Astrocyte of the spinal cord (primary cell): Measurements from ENCODE around the gene ALKBH5.

Experiments
- DNase-seq: peaks from one replicate; pipeline ENCODE4 v3.0.0; 2011; ENCODE audit warnings: low read depth, low spot score
- H3K4me3 ChIP-seq: 2 replicates; pipeline ENCODE4 v1.5.1; 2011; ENCODE audit warnings: low read depth, mild to moderate bottlenecking, low read length, moderate library complexity
- in situ Hi-C: cut with HindIII; loops from 2 replicates; pipeline ENCODE4 v1.10.0; 2017; ENCODE audit warnings: low sequenced_read_pairs
- TF ChIP-seq, protein P1 (sequence below): IDR thresholded peaks from 2 replicates; pipeline ENCODE4 v1.5.1; 2012; ENCODE audit warnings: low read depth, mild to moderate bottlenecking, low read length, inconsistent platforms

ALKBH5 gene

DNA sequence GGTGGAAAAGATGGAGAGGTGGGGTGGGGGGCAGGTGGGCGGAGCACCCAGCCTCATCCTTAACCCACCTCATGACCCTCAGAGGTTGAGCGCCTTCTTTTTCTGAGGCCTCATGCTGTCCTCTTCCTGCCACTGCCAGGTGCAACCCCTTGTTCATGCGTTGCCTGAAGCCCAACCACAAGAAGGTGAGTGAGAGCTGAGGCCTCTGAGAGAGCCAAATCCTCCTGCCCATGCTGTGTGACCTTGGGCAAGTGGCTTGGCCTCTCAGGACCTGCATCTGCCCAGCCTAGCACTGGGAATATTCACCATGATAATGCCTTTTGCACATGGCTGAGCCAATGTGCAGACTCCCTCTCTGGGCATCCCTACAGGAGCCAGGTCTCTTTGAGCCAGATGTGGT is 43.0 kb upstream of the ALKBH5 start:
- in situ Hi-C loops = no loop called here
- no peak overlapping the region for H3K4me3 ChIP-seq
- TF ChIP-seq, protein P1, sequence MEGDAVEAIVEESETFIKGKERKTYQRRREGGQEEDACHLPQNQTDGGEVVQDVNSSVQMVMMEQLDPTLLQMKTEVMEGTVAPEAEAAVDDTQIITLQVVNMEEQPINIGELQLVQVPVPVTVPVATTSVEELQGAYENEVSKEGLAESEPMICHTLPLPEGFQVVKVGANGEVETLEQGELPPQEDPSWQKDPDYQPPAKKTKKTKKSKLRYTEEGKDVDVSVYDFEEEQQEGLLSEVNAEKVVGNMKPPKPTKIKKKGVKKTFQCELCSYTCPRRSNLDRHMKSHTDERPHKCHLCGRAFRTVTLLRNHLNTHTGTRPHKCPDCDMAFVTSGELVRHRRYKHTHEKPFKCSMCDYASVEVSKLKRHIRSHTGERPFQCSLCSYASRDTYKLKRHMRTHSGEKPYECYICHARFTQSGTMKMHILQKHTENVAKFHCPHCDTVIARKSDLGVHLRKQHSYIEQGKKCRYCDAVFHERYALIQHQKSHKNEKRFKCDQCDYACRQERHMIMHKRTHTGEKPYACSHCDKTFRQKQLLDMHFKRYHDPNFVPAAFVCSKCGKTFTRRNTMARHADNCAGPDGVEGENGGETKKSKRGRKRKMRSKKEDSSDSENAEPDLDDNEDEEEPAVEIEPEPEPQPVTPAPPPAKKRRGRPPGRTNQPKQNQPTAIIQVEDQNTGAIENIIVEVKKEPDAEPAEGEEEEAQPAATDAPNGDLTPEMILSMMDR = no peak
- DNase-seq = no peak

DNA sequence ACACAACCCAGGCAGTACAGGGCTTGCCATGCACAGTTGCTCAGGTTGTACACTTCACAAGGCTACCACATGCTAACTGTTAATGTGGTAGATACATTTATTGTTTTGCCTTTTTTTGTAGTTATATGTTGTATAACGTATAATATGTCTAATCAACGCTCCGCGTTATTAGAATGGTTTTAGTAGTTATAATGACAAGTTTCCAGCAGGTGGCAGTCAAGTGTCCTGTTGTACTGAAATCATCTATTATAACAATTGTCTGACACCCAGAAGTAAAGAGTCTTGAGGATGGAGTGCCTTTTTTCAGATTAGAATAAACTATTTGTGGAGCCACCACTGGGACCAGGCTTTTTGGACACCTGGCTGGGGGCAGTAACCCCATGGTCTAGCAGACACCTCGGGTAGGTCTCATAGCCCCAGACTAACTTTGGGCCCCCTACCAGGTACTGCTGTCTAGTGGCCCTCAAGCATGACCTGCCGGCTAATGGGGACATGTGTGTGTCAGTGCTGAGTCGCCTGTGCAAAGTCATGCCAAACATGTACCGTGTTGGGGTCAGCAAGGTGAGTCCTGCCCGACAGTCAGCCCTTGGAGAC is 42.3 kb upstream of the ALKBH5 start:
- TF ChIP-seq, protein P1 = peak; percentile 48
- no peak overlapping the region for H3K4me3 ChIP-seq
- in situ Hi-C loops = no loop called here
- peak; percentile 58 for DNase-seq

DNA sequence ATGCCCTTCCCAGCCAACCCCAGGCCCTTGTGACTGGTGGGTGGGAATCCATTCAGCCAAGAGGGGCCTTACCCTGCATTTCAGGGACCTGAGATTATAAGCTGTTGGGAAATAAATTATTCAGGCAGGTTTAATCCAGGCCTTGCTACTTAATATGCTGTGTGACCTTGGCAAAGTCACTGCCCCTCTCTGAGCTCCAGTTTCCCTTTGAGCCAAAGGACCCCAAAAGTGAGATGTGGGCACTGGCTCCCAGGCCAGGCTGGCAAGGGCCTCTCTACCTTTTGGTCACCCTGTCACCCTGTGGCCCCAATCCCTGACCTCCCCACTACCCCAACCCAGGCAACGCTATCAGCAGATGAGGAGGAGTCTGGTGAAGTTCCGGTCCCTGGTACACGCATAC is 41.2 kb upstream of the ALKBH5 start:
- no peak overlapping the region for H3K4me3 ChIP-seq
- DNase-seq = no peak
- TF ChIP-seq, protein P1 = no peak
- in situ Hi-C loops = no loop called here

DNA sequence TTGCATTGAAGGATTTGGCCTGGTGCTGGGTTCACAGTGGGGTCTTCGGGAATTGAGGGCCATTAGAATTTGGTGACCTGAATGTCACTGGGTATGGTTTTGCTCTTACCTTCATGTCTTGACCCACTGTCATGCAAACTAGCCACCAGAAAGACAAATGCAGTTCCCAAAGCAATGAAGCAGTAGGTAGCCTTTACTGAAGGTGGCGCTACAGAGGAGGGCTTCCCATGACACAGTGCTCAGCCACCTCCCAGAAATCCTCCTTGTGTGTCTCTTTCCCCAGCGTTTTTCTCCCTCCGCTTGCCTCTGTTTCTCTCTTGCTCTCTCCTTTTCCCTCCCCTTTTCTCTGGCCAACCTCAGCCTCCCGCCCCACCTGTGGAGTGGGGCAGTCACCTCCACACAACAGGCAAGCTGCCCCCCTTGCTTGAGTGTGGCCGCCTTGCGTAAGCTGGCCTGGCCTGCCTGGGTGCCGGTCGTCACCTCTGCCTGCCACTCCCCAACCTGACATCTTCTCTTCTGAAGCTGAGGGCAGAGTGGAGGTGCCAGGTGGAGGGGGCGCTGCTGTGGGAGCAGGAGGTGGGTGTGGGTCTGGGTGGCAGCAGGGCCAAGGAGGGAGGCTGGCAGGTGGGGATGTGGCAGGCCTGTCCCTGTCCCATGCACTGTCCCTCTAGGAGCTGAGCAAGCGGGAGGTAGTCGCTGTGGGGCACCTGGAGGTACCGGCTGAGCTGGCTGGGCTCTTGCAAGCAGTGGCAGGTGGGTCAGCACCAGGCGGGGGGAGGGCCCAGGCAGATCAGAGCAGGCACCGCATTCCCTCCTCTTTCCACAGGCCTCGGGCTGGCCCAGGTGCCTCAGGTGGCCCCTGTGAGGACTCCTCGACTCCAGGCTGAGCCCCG is 40.3 kb upstream of the ALKBH5 start:
- H3K4me3 ChIP-seq = no peak overlapping the region
- TF ChIP-seq, protein P1 = peak; percentile 56
- no peak for DNase-seq
- in situ Hi-C loops = no loop called here

DNA sequence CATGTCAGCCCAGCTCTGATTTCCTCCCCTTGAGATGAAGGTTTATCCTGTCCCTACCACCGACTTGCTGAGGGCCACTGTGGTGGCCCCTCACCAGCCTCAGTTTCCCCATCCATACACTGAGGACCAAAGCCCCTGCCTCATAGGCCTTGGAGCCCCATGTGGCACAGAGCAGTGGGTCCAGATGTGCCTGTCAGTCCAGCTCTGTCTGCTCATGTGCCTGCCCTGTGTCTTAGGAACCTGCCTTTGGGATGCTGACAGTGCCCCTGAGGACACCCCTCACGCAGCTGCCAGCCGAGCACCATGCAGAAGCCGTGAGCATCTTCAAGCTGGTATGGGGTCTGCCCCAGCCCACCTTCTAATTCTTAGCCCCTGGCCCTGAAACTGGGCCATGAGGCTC is 39.4 kb upstream of the ALKBH5 start:
- no peak overlapping the region for H3K4me3 ChIP-seq
- in situ Hi-C loops = no loop called here
- TF ChIP-seq, protein P1 = no peak
- no peak for DNase-seq

DNA sequence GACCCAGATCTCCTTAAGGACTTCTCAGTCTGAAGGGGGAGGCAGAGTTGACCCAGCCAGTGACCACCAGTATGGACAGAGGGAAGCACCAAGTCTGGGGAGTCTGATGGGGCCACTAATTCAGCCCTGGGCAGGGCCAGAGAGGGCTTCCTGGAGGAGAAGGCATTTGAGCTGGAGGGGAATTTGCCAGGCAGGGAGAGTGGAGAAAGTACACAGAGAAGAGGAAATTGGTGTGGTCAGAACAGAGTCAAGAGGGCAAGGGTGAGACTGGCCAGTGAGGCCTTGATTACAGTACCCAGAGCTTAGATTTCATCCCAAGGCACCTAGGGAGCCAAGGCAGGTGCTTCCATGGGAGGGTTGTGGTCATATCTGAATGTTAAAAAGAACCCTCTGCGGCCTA is 38.8 kb upstream of the ALKBH5 start:
- TF ChIP-seq, protein P1 = no peak
- DNase-seq = no peak
- H3K4me3 ChIP-seq = no peak overlapping the region
- in situ Hi-C loops = no loop called here
